PFSK-1 (cell line): ENCODE results near the gene LDB2.

Source experiments
- FOXP2 ChIP-seq: optimal IDR thresholded peaks from 2 replicates; pipeline ENCODE3; 2011; ENCODE audit warnings: borderline replicate concordance, control low read depth, inconsistent platforms; ENCODE audit not compliant: insufficient read depth; ENCODE audit errors: extremely low read length, extremely low read depth
- POLR2AphosphoS5 ChIP-seq: IDR thresholded peaks from 2 replicates; pipeline ENCODE4 v1.6.1; 2012; ENCODE audit warnings: low read depth, mild to moderate bottlenecking, control low read depth, low read length, moderate library complexity
- REST ChIP-seq, 2 experiments: IDR thresholded peaks; 2 replicates each; pipeline versions ENCODE4 v1.6.1 to v1.8.0; 2011 to 2012; ENCODE audit warnings: low read depth in 2 of 2, low read length in 2 of 2, control low read depth in 1 of 2, inconsistent platforms in 1 of 2, mild to moderate bottlenecking in 1 of 2, moderate library complexity in 1 of 2; ENCODE audit not compliant: insufficient read depth in 1 of 2
- SIN3A ChIP-seq: IDR thresholded peaks from 2 replicates; pipeline ENCODE4 v1.6.1; 2012; ENCODE audit warnings: mild to moderate bottlenecking, low read length, moderate library complexity, borderline replicate concordance; ENCODE audit not compliant: insufficient read depth
- TAF1 ChIP-seq: IDR thresholded peaks from 2 replicates; pipeline ENCODE4 v1.6.1; 2012; ENCODE audit warnings: low read length, control low read depth, borderline replicate concordance; ENCODE audit not compliant: insufficient read depth

Gene LDB2

GRCh38 chr4:16646459-16646858 lies 252.0 kb downstream of the LDB2 start:
- TF ChIP-seq SIN3A: no peak
- no peak for TF ChIP-seq FOXP2
- no peak for TF ChIP-seq TAF1
- no peak for TF ChIP-seq REST (IDR thresholded peaks at IDR 0.05; ENCODE audit: insufficient read depth in 1 of 2, low read depth in 2 of 2, low read length in 2 of 2)
- TF ChIP-seq POLR2AphosphoS5: no peak

GRCh38 chr4:16643893-16644292 lies 254.6 kb downstream of the LDB2 start:
- TF ChIP-seq REST (IDR thresholded peaks at IDR 0.05; ENCODE audit: insufficient read depth in 1 of 2, low read depth in 2 of 2, low read length in 2 of 2) (no peak), SIN3A (no peak), TAF1 (no peak), FOXP2 (no peak), POLR2AphosphoS5 (no peak)

- TF ChIP-seq FOXP2: no peak
- TF ChIP-seq SIN3A: no peak
- no peak for TF ChIP-seq REST (IDR thresholded peaks at IDR 0.05; ENCODE audit: insufficient read depth in 1 of 2, low read depth in 2 of 2, low read length in 2 of 2)
Measured at GRCh38 chr4:16642897-16643296, 255.5 kb downstream of the LDB2 start.

- no peak for TF ChIP-seq POLR2AphosphoS5
- TF ChIP-seq TAF1: no peak
- no peak for TF ChIP-seq FOXP2
- no peak for TF ChIP-seq SIN3A
- TF ChIP-seq REST (IDR thresholded peaks at IDR 0.05; ENCODE audit: insufficient read depth in 1 of 2, low read depth in 2 of 2, low read length in 2 of 2): no peak
Measured at GRCh38 chr4:16641971-16642370, 256.5 kb downstream of the LDB2 start.
